Loucy (cell line): Measurements from ENCODE around the gene WNT11.

Source experiments
- CTCF ChIP-seq: fragments of 200-600 bp; sonication (generic); conservative IDR thresholded peaks from 2 replicates; pipeline ENCODE4 v1.5.1; 2014; ENCODE audit warnings: mild to moderate bottlenecking, antibody characterized with exemption, low read length
- EZH2phosphoT487 ChIP-seq: fragments of 200-600 bp; IDR thresholded peaks from 2 replicates; pipeline ENCODE4 v1.6.1; 2018; ENCODE audit warnings: antibody characterized with exemption, mild to moderate bottlenecking, moderate library complexity, borderline replicate concordance

GRCh38 chr11:76234416-76235232 lies 28.3 kb upstream of the WNT11 start:
- no peak for TF ChIP-seq CTCF
- TF ChIP-seq EZH2phosphoT487: no peak
